ENCODE results near the gene OR14I1.

The OR14I1 gene

GRCh38 chr1:248739572-248740205 is 37.1 kb upstream of the OR14I1 start:
- Histone ChIP-seq H3K56ac (ENCODE audit: low read length) (no peak overlapping the region), H3K4ac (ENCODE audit: low read depth, low read length) (no peak overlapping the region), H4K8ac (ENCODE audit: low read depth, low read length) (no peak overlapping the region), H3K27me3 (ENCODE audit: insufficient read depth, low read length, poor library complexity) (no peaks in the 10 kb centered on the region), H3K4me2 (ENCODE audit: low read length) (no peak overlapping the region), H2AK5ac (ENCODE audit: low read length) (no peak overlapping the region), H3K4me1 (ENCODE audit: control insufficient read depth, low read depth, low read length) (no peaks in the 10 kb centered on the region), H3K18ac (ENCODE audit: low read length) (no peak overlapping the region), H3K79me1 (ENCODE audit: low read length) (no peaks in the 10 kb centered on the region), H3K4me3 (ENCODE audit: low read length) (no peak overlapping the region), H3K79me2 (ENCODE audit: control insufficient read depth, insufficient read depth, low read length) (no peaks in the 10 kb centered on the region), H2BK5ac (ENCODE audit: low read length) (no peak overlapping the region), H4K5ac (ENCODE audit: low read length) (no peak overlapping the region), H3K36me3 (ENCODE audit: control insufficient read depth, insufficient read depth, low read length) (no peaks in the 10 kb centered on the region), H2BK120ac (ENCODE audit: low read depth, low read length) (no peak overlapping the region), H3K23ac (ENCODE audit: low read length) (no peak overlapping the region), H3K9ac (ENCODE audit: low read length) (no peak overlapping the region), H2BK15ac (replicated peaks; ENCODE audit: low read depth) (no peak overlapping the region), H3K27ac (ENCODE audit: low read depth, low read length) (no peak overlapping the region)
- DNase-seq = no peak
- no CpG with 5 or more reads among the region's 16 CpGs for WGBS (ENCODE audit: extremely low coverage, insufficient coverage, low lambda C conversion rate)

DNA sequence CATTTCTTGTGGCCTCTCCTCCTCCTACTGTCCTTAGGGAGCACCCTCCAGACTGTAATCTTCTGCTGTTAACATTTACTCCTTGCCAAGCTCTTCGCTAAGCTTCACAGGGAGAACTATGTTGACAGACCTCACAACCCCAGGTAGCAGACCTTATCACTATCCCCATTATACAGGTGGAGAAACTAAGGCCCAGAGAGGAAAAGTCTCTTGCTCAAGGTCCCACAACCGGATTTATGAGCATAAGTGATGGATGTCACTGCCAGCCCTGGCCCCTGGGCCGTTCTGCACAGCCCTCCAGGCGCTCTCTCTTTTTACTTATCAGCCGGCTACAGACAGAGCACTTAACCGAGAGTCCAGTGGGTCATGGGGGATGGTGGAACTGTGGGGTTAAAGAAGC is 34.9 kb upstream of the OR14I1 start:
- Histone ChIP-seq H3K4me2 (ENCODE audit: low read length) (no peak overlapping the region), H3K27me3 (ENCODE audit: insufficient read depth, low read length, poor library complexity) (no peaks in the 10 kb centered on the region), H2BK5ac (ENCODE audit: low read length) (no peak overlapping the region), H3K4ac (ENCODE audit: low read depth, low read length) (no peak overlapping the region), H3K9ac (ENCODE audit: low read length) (no peak overlapping the region), H3K18ac (ENCODE audit: low read length) (no peak overlapping the region), H3K4me1 (ENCODE audit: control insufficient read depth, low read depth, low read length) (no peaks in the 10 kb centered on the region), H3K4me3 (ENCODE audit: low read length) (no peak overlapping the region), H2BK15ac (replicated peaks; ENCODE audit: low read depth) (no peak overlapping the region), H3K36me3 (ENCODE audit: control insufficient read depth, insufficient read depth, low read length) (no peaks in the 10 kb centered on the region), H3K56ac (ENCODE audit: low read length) (no peak overlapping the region), H4K8ac (ENCODE audit: low read depth, low read length) (no peak overlapping the region), H2BK120ac (ENCODE audit: low read depth, low read length) (no peak overlapping the region), H4K5ac (ENCODE audit: low read length) (no peak overlapping the region), H3K27ac (ENCODE audit: low read depth, low read length) (no peak overlapping the region), H3K23ac (ENCODE audit: low read length) (no peak overlapping the region), H2AK5ac (ENCODE audit: low read length) (no peak overlapping the region), H3K79me2 (ENCODE audit: control insufficient read depth, insufficient read depth, low read length) (no peaks in the 10 kb centered on the region), H3K79me1 (ENCODE audit: low read length) (no peaks in the 10 kb centered on the region)
- DNase-seq = no peak
- WGBS (ENCODE audit: extremely low coverage, insufficient coverage, low lambda C conversion rate) = no CpG with 5 or more reads among the region's 6 CpGs

DNA sequence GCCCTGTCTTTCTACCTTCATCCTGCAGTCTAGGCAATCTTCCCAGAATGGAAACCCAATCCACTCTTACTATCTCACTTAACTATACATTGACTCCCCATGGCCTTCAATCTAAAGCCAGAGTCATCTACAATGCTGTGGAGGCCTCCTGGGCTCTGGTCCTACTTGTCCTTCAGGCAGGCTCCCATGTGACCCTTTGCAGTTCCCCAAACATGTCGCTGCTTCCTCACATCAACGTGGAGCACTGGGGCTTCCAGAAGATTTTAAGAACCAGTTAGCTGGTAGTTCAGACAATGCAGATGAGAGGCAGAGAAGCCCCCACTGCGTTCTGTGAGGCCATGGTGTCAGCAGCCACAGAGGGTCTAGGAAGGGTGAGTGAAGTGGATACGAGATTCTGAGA is 34.4 kb upstream of the OR14I1 start:
- Histone ChIP-seq H3K23ac (ENCODE audit: low read length) (no peak overlapping the region), H3K18ac (ENCODE audit: low read length) (no peak overlapping the region), H2BK5ac (ENCODE audit: low read length) (no peak overlapping the region), H3K27me3 (ENCODE audit: insufficient read depth, low read length, poor library complexity) (no peaks in the 10 kb centered on the region), H3K79me2 (ENCODE audit: control insufficient read depth, insufficient read depth, low read length) (no peaks in the 10 kb centered on the region), H4K8ac (ENCODE audit: low read depth, low read length) (no peak overlapping the region), H2BK15ac (replicated peaks; ENCODE audit: low read depth) (no peak overlapping the region), H3K36me3 (ENCODE audit: control insufficient read depth, insufficient read depth, low read length) (no peaks in the 10 kb centered on the region), H3K56ac (ENCODE audit: low read length) (no peak overlapping the region), H3K4me3 (ENCODE audit: low read length) (no peak overlapping the region), H3K79me1 (ENCODE audit: low read length) (no peaks in the 10 kb centered on the region), H4K5ac (ENCODE audit: low read length) (no peak overlapping the region), H2AK5ac (ENCODE audit: low read length) (no peak overlapping the region), H3K4me2 (ENCODE audit: low read length) (no peak overlapping the region), H3K4me1 (ENCODE audit: control insufficient read depth, low read depth, low read length) (no peaks in the 10 kb centered on the region), H2BK120ac (ENCODE audit: low read depth, low read length) (no peak overlapping the region), H3K9ac (ENCODE audit: low read length) (no peak overlapping the region), H3K27ac (ENCODE audit: low read depth, low read length) (no peak overlapping the region), H3K4ac (ENCODE audit: low read depth, low read length) (no peak overlapping the region)
- WGBS (ENCODE audit: extremely low coverage, insufficient coverage, low lambda C conversion rate) = no CpG with 5 or more reads among the region's 4 CpGs
- no peak for DNase-seq

GRCh38 chr1:248733566-248733965 is 31.0 kb upstream of the OR14I1 start:
- Histone ChIP-seq H4K5ac (ENCODE audit: low read length) (no peak overlapping the region), H3K36me3 (ENCODE audit: control insufficient read depth, insufficient read depth, low read length) (no peaks in the 10 kb centered on the region), H2BK120ac (ENCODE audit: low read depth, low read length) (no peak overlapping the region), H2BK5ac (ENCODE audit: low read length) (no peak overlapping the region), H3K4me2 (ENCODE audit: low read length) (no peak overlapping the region), H3K79me1 (ENCODE audit: low read length) (no peaks in the 10 kb centered on the region), H2BK15ac (replicated peaks; ENCODE audit: low read depth) (no peak overlapping the region), H3K27me3 (ENCODE audit: insufficient read depth, low read length, poor library complexity) (no peaks in the 10 kb centered on the region), H3K9ac (ENCODE audit: low read length) (no peak overlapping the region), H3K23ac (ENCODE audit: low read length) (no peak overlapping the region), H3K56ac (ENCODE audit: low read length) (no peak overlapping the region), H3K79me2 (ENCODE audit: control insufficient read depth, insufficient read depth, low read length) (no peaks in the 10 kb centered on the region), H2AK5ac (ENCODE audit: low read length) (no peak overlapping the region), H4K8ac (ENCODE audit: low read depth, low read length) (no peak overlapping the region), H3K4ac (ENCODE audit: low read depth, low read length) (no peak overlapping the region), H3K27ac (ENCODE audit: low read depth, low read length) (no peak overlapping the region), H3K4me1 (ENCODE audit: control insufficient read depth, low read depth, low read length) (no peaks in the 10 kb centered on the region), H3K18ac (ENCODE audit: low read length) (no peak overlapping the region), H3K4me3 (ENCODE audit: low read length) (no peak overlapping the region)
- no peak for DNase-seq
- WGBS (ENCODE audit: extremely low coverage, insufficient coverage, low lambda C conversion rate) = no CpG with 5 or more reads among the region's 5 CpGs

- Histone ChIP-seq H2BK120ac (ENCODE audit: low read depth, low read length) (no peak overlapping the region), H3K18ac (ENCODE audit: low read length) (no peak overlapping the region), H3K27me3 (ENCODE audit: insufficient read depth, low read length, poor library complexity) (no peaks in the 10 kb centered on the region), H3K79me2 (ENCODE audit: control insufficient read depth, insufficient read depth, low read length) (no peaks in the 10 kb centered on the region), H3K4me3 (ENCODE audit: low read length) (no peak overlapping the region), H3K56ac (ENCODE audit: low read length) (no peak overlapping the region), H3K9ac (ENCODE audit: low read length) (no peak overlapping the region), H3K4me1 (ENCODE audit: control insufficient read depth, low read depth, low read length) (no peaks in the 10 kb centered on the region), H3K79me1 (ENCODE audit: low read length) (no peaks in the 10 kb centered on the region), H4K8ac (ENCODE audit: low read depth, low read length) (no peak overlapping the region), H2BK5ac (ENCODE audit: low read length) (no peak overlapping the region), H3K36me3 (ENCODE audit: control insufficient read depth, insufficient read depth, low read length) (no peaks in the 10 kb centered on the region), H2BK15ac (replicated peaks; ENCODE audit: low read depth) (no peak overlapping the region), H4K5ac (ENCODE audit: low read length) (no peak overlapping the region), H2AK5ac (ENCODE audit: low read length) (no peak overlapping the region), H3K4ac (ENCODE audit: low read depth, low read length) (no peak overlapping the region), H3K27ac (ENCODE audit: low read depth, low read length) (no peak overlapping the region), H3K4me2 (ENCODE audit: low read length) (no peak overlapping the region), H3K23ac (ENCODE audit: low read length) (no peak overlapping the region)
- no peak for DNase-seq
- no CpG with 5 or more reads among the region's 13 CpGs for WGBS (ENCODE audit: extremely low coverage, insufficient coverage, low lambda C conversion rate)
Observed at GRCh38 chr1:248730507-248731335, 28.2 kb upstream of the OR14I1 start.
